HepG2 (cell line): ENCODE data around the gene JAGN1. TPM values are rescaled to one million over a fixed set of nuclear protein-coding genes. Genes with fewer than 3 reads are reported as not detected.

Source experiments
- CENPT ChIP-seq: sonication (generic); formaldehyde crosslinking; IDR thresholded peaks from 2 replicates; pipeline ENCODE4 v1.8.0; 2022; ENCODE audit warnings: low read depth, mild to moderate bottlenecking, moderate library complexity, missing genetic modification reagents
- ERF ChIP-seq: IDR thresholded peaks from 2 replicates; pipeline ENCODE4 v1.6.1; 2018; ENCODE audit warnings: missing biosample characterization, missing genetic modification reagents
- HDAC6 ChIP-seq: fragments of 200-600 bp; sonication (generic); IDR thresholded peaks from 2 replicates; pipeline ENCODE4 v1.7.0; 2017; ENCODE audit warnings: mild to moderate bottlenecking, antibody characterized with exemption, low read length, low read depth
- HOXA5 ChIP-seq: sonication (generic); formaldehyde crosslinking; IDR thresholded peaks from 2 replicates; pipeline ENCODE4 v1.4.0; 2020; ENCODE audit warnings: missing genetic modification reagents
- JUND ChIP-seq: sonication (generic); formaldehyde crosslinking; IDR thresholded peaks from 2 replicates; pipeline ENCODE4 v1.8.0; 2022; ENCODE audit warnings: mild to moderate bottlenecking, missing genetic modification reagents
- PHF21A ChIP-seq: sonication (generic); formaldehyde crosslinking; IDR thresholded peaks from 2 replicates; pipeline ENCODE4 v1.5.0; 2020; ENCODE audit warnings: mild to moderate bottlenecking, missing genetic modification reagents
- SATB2 ChIP-seq: sonication (generic); formaldehyde crosslinking; IDR thresholded peaks from 2 replicates; pipeline ENCODE4 v1.5.0; 2020; ENCODE audit warnings: missing genetic modification reagents
- TSC22D2 ChIP-seq: sonication (generic); formaldehyde crosslinking; IDR thresholded peaks from 2 replicates; pipeline ENCODE4 v1.5.1; 2020; ENCODE audit warnings: missing genetic modification reagents, mild to moderate bottlenecking, borderline replicate concordance
- ZFY ChIP-seq: sonication (generic); formaldehyde crosslinking; IDR thresholded peaks from 2 replicates; pipeline ENCODE4 v1.4.0; 2020; ENCODE audit warnings: missing genetic modification reagents
- ZNF549 ChIP-seq: sonication (generic); formaldehyde crosslinking; IDR thresholded peaks from 2 replicates; pipeline ENCODE4 v1.5.0; 2020; ENCODE audit warnings: missing genetic modification reagents
- ZNF572 ChIP-seq: sonication (generic); formaldehyde crosslinking; IDR thresholded peaks from 2 replicates; pipeline ENCODE4 v1.5.1; 2020; ENCODE audit warnings: mild to moderate bottlenecking, missing genetic modification reagents
- ZNF577 ChIP-seq: sonication (generic); formaldehyde crosslinking; IDR thresholded peaks from 2 replicates; pipeline ENCODE4 v1.4.0; 2020; ENCODE audit warnings: mild to moderate bottlenecking, low read depth, missing genetic modification reagents, borderline replicate concordance
- polyA plus RNA-seq, 8 experiments: library from polyadenylated mRNA; depleted of rRNA in 3 of 8; stranded (reverse) in 7 of 8; unstranded in 1 of 8; fragments of >200 nt; fragmentation: Illumina TruSeq in 4 of 8; extraction: Trizol in 4 of 8; gene quantifications; 2 replicates each; pipeline versions ENCODE4 v1.2.1 to v1.2.3, GENCODE V29; 2011 to 2016; ENCODE audit warnings: low read depth in 4 of 8, missing spikeins in 1 of 8, mixed read lengths in 1 of 8; ENCODE audit not compliant: insufficient read depth in 1 of 8
- total RNA-seq, 5 experiments: library from RNA; depleted of rRNA; stranded (reverse); fragments of >200 nt; fragmentation: Illumina TruSeq; extraction: Trizol; gene quantifications; 2 replicates each; pipeline ENCODE4 v1.2.3, GENCODE V29; 2016; ENCODE audit warnings: low read depth in 1 of 5
- TF ChIP-seq, protein P1 (sequence below): sonication (generic); formaldehyde crosslinking; IDR thresholded peaks from 2 replicates; pipeline ENCODE4 v1.4.0; 2020; ENCODE audit warnings: missing genetic modification reagents, borderline replicate concordance
- TF ChIP-seq, protein P2 (sequence below): sonication (generic); formaldehyde crosslinking; IDR thresholded peaks from one replicate; pipeline ENCODE4 v1.5.1; 2020; ENCODE audit warnings: mild to moderate bottlenecking, missing genetic modification reagents; ENCODE audit errors: not compliant biosample characterization
- TF ChIP-seq, protein P3 (sequence below): IDR thresholded peaks from 2 replicates; pipeline ENCODE4 v1.6.1; 2016; ENCODE audit warnings: mild to moderate bottlenecking

Gene JAGN1
- total and polyA plus RNA-seq, 2 of the 13 experiments (the other 11 are each of a cell fraction or from before 2014, with no cell fraction given), result 49.9 to 50.9 TPM

DNA sequence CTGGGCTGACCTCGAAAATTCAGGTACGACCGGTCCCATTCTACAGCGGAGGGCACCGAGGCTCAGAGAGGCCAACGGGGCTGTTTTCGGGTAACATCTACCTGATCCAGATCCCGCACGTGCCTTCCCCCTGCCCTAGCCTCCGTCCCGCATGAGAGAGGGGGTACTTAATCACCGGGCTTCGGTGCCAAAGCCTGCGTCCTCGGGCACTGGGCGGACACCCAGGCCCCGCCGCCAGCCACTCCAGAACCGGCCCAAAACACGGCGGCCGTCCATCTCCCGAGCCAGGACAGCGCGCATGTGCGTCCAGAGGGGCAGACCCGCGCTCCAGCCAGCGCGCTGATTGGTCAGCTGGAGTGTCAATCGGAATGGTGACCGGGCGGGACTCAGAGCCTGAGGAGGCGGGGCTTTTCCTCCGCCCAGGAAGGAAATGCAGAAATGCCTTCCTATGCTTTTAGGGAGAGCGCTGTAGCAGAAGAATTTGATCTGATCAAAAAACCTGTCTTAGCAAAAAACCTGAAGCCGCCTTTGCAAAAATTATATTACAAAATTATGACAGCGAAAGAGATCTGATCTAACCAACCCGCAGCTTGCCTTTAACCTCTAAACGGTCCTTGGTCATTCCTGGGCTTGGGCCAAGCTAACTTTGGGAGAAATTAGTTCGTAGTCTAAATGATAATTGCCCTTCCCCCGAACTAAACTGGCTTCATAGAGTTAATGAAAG, 46.5 kb upstream of the JAGN1 start, which contains the start of gene RPUSD3 (continued):
- TF ChIP-seq ZNF577 (CRISPR knock-in tag), result no peak
- no peak for TF ChIP-seq SATB2 (CRISPR knock-in tag)
- TF ChIP-seq HOXA5 (CRISPR knock-in tag), result no peak
- TF ChIP-seq, protein P1, sequence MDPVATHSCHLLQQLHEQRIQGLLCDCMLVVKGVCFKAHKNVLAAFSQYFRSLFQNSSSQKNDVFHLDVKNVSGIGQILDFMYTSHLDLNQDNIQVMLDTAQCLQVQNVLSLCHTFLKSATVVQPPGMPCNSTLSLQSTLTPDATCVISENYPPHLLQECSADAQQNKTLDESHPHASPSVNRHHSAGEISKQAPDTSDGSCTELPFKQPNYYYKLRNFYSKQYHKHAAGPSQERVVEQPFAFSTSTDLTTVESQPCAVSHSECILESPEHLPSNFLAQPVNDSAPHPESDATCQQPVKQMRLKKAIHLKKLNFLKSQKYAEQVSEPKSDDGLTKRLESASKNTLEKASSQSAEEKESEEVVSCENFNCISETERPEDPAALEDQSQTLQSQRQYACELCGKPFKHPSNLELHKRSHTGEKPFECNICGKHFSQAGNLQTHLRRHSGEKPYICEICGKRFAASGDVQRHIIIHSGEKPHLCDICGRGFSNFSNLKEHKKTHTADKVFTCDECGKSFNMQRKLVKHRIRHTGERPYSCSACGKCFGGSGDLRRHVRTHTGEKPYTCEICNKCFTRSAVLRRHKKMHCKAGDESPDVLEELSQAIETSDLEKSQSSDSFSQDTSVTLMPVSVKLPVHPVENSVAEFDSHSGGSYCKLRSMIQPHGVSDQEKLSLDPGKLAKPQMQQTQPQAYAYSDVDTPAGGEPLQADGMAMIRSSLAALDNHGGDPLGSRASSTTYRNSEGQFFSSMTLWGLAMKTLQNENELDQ (CRISPR knock-in tag), result no peak
- TF ChIP-seq ZFY (CRISPR knock-in tag), result peak; percentile 86
- no peak; the same call in 1 of the 2 replicates for TF ChIP-seq TSC22D2 (CRISPR knock-in tag)
- no peak for TF ChIP-seq JUND
- TF ChIP-seq, protein P2, sequence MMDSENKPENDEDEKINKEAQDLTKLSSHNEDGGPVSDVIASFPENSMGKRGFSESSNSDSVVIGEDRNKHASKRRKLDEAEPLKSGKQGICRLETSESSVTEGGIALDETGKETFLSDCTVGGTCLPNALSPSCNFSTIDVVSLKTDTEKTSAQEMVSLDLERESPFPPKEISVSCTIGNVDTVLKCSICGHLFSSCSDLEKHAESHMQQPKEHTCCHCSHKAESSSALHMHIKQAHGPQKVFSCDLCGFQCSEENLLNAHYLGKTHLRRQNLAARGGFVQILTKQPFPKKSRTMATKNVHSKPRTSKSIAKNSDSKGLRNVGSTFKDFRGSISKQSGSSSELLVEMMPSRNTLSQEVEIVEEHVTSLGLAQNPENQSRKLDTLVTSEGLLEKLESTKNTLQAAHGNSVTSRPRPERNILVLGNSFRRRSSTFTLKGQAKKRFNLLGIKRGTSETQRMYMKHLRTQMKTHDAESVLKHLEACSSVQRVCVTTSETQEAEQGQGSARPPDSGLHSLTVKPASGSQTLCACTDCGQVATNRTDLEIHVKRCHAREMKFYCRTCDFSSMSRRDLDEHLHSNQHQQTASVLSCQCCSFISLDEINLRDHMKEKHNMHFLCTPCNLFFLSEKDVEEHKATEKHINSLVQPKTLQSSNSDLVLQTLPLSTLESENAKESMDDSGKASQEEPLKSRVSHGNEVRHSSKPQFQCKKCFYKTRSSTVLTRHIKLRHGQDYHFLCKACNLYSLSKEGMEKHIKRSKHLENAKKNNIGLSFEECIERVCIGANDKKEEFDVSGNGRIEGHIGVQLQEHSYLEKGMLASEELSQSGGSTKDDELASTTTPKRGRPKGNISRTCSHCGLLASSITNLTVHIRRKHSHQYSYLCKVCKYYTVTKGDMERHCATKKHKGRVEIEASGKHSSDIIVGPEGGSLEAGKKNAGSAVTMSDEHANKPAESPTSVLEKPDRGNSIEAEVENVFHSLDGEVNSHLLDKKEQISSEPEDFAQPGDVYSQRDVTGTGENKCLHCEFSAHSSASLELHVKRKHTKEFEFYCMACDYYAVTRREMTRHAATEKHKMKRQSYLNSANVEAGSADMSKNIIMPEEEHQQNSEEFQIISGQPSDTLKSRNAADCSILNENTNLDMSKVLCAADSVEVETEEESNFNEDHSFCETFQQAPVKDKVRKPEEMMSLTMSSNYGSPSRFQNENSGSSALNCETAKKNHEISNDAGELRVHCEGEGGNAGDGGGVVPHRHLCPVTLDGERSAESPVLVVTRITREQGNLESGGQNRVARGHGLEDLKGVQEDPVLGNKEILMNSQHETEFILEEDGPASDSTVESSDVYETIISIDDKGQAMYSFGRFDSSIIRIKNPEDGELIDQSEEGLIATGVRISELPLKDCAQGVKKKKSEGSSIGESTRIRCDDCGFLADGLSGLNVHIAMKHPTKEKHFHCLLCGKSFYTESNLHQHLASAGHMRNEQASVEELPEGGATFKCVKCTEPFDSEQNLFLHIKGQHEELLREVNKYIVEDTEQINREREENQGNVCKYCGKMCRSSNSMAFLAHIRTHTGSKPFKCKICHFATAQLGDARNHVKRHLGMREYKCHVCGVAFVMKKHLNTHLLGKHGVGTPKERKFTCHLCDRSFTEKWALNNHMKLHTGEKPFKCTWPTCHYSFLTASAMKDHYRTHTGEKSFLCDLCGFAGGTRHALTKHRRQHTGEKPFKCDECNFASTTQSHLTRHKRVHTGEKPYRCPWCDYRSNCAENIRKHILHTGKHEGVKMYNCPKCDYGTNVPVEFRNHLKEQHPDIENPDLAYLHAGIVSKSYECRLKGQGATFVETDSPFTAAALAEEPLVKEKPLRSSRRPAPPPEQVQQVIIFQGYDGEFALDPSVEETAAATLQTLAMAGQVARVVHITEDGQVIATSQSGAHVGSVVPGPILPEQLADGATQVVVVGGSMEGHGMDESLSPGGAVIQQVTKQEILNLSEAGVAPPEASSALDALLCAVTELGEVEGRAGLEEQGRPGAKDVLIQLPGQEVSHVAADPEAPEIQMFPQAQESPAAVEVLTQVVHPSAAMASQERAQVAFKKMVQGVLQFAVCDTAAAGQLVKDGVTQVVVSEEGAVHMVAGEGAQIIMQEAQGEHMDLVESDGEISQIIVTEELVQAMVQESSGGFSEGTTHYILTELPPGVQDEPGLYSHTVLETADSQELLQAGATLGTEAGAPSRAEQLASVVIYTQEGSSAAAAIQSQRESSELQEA (CRISPR knock-in tag), result no peak
- TF ChIP-seq ZNF549 (CRISPR knock-in tag), result no peak
- TF ChIP-seq PHF21A (CRISPR knock-in tag), result no peak
- no peak for TF ChIP-seq HDAC6
- TF ChIP-seq, protein P3, sequence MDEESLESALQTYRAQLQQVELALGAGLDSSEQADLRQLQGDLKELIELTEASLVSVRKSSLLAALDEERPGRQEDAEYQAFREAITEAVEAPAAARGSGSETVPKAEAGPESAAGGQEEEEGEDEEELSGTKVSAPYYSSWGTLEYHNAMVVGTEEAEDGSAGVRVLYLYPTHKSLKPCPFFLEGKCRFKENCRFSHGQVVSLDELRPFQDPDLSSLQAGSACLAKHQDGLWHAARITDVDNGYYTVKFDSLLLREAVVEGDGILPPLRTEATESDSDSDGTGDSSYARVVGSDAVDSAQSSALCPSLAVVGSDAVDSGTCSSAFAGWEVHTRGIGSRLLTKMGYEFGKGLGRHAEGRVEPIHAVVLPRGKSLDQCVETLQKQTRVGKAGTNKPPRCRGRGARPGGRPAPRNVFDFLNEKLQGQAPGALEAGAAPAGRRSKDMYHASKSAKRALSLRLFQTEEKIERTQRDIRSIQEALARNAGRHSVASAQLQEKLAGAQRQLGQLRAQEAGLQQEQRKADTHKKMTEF (CRISPR knock-in tag), result peak; percentile 54; the same call in 1 of the 2 replicates
- TF ChIP-seq ERF, result no peak
- TF ChIP-seq CENPT, result 0 out of 2 replicates have a peak, but pooled peaks have one; percentile 62
- TF ChIP-seq ZNF572, result no peak
